Astrocyte (in vitro differentiated cells and primary cell): Measurements from ENCODE around the gene TRH. TPM values are rescaled to one million over a fixed set of nuclear protein-coding genes. Genes with fewer than 3 reads are reported as not detected.

ENCODE experiments used
- DNase-seq: peaks from one replicate; pipeline ENCODE4 v3.0.0-alpha.2; 2010; ENCODE audit warnings: low read depth
- FAIRE-seq: peaks from 2 replicates; lab custom pipeline; 2011; peaks lifted over from hg19 to GRCh38; lab: Jason Lieb, UNC
- H2AFZ ChIP-seq: 2 replicates; pipeline ENCODE4 v1.6.0; 2012; ENCODE audit warnings: low read depth, low read length, inconsistent platforms
- H3K27ac ChIP-seq: 2 replicates; pipeline ENCODE4 v1.5.1; 2011; ENCODE audit warnings: low read depth, low read length, inconsistent platforms
- H3K27me3 ChIP-seq: 2 replicates; pipeline ENCODE4 v1.6.0; 2011; ENCODE audit warnings: low read length, inconsistent platforms; ENCODE audit not compliant: insufficient read depth
- H3K36me3 ChIP-seq: 2 replicates; pipeline ENCODE4 v1.5.1; 2011; ENCODE audit warnings: low read length, inconsistent platforms; ENCODE audit not compliant: insufficient read depth
- H3K4me1 ChIP-seq: 2 replicates; pipeline ENCODE4 v1.5.1; 2011; ENCODE audit warnings: low read length, inconsistent platforms; ENCODE audit not compliant: insufficient read depth
- H3K4me2 ChIP-seq: 2 replicates; pipeline ENCODE4 v1.6.0; 2012; ENCODE audit warnings: low read length, inconsistent platforms
- H3K4me3 ChIP-seq: 2 replicates; pipeline ENCODE4 v1.5.1; 2011; ENCODE audit warnings: low read depth, mild to moderate bottlenecking, low read length, inconsistent platforms; ENCODE audit not compliant: insufficient read depth
- H3K79me2 ChIP-seq: 2 replicates; pipeline ENCODE4 v1.6.0; 2012; ENCODE audit warnings: mild to moderate bottlenecking, low read length, inconsistent platforms; ENCODE audit not compliant: insufficient read depth
- H3K9ac ChIP-seq: 2 replicates; pipeline ENCODE4 v1.6.0; 2012; ENCODE audit warnings: mild to moderate bottlenecking, low read length, inconsistent platforms
- H3K9me3 ChIP-seq: 2 replicates; pipeline ENCODE4 v1.5.1; 2012; ENCODE audit warnings: low read depth, mild to moderate bottlenecking, low read length, inconsistent platforms; ENCODE audit not compliant: insufficient read depth
- H4K20me1 ChIP-seq: 2 replicates; pipeline ENCODE4 v1.6.0; 2012; ENCODE audit warnings: low read length, inconsistent platforms; ENCODE audit not compliant: insufficient read depth
- H3K27ac Mint-ChIP-seq: one replicate; pipeline ENCODE4 v1.8.0; 2021; ENCODE audit warnings: mild to moderate bottlenecking, mixed read lengths; ENCODE audit not compliant: unreplicated experiment
- H3K27me3 Mint-ChIP-seq: one replicate; pipeline ENCODE4 v1.8.0; 2021; ENCODE audit warnings: low read depth, mixed read lengths; ENCODE audit not compliant: unreplicated experiment
- H3K36me3 Mint-ChIP-seq: one replicate; pipeline ENCODE4 v1.8.0; 2021; ENCODE audit warnings: low read depth, mixed read lengths; ENCODE audit not compliant: unreplicated experiment
- H3K4me1 Mint-ChIP-seq: one replicate; pipeline ENCODE4 v1.8.0; 2021; ENCODE audit warnings: low read depth, mixed read lengths; ENCODE audit not compliant: unreplicated experiment
- H3K4me3 Mint-ChIP-seq: one replicate; pipeline ENCODE4 v1.8.0; 2021; ENCODE audit warnings: mild to moderate bottlenecking, moderate library complexity, mixed read lengths; ENCODE audit not compliant: unreplicated experiment
- H3K9me3 Mint-ChIP-seq: one replicate; pipeline ENCODE4 v1.8.0; 2021; ENCODE audit warnings: mild to moderate bottlenecking, mixed read lengths; ENCODE audit not compliant: unreplicated experiment
- CTCF ChIP-seq: IDR thresholded peaks from 2 replicates; pipeline ENCODE4 v1.5.1; 2011; ENCODE audit warnings: low read depth, mild to moderate bottlenecking, inconsistent platforms, low read length, moderate library complexity; ENCODE audit not compliant: insufficient read depth
- EZH2 ChIP-seq: IDR thresholded peaks from 2 replicates; pipeline ENCODE4 v1.6.1; 2012; ENCODE audit warnings: mild to moderate bottlenecking, low read length, inconsistent platforms; ENCODE audit not compliant: insufficient read depth
- total RNA-seq: library from RNA; stranded (reverse); gene quantifications from 2 replicates; pipeline ENCODE4 v1.2.1, GENCODE V29; 2021

The TRH gene
- total RNA-seq, 1 donor from 2014 or later: 0.14 TPM

GRCh38 chr3:129953621-129954020, 20.9 kb upstream of the TRH start:
- peaks cover 6% of the 10 kb centered on the region for H3K9me3 Mint-ChIP-seq
- Histone ChIP-seq H3K9ac (no peak overlapping the region), H4K20me1 (no peaks in the 10 kb centered on the region), H3K27me3 (peaks cover 14% of the 10 kb centered on the region), H3K9me3 (no peaks in the 10 kb centered on the region), H3K4me2 (no peak overlapping the region), H3K27ac (no peak overlapping the region), H3K79me2 (no peaks in the 10 kb centered on the region), H3K4me3 (no peak overlapping the region), H2AFZ (no peak overlapping the region), H3K36me3 (no peaks in the 10 kb centered on the region), H3K4me1 (no peaks in the 10 kb centered on the region)
- DNase-seq (no peak), FAIRE-seq (no peak)
- no peak overlapping the region for H3K27ac Mint-ChIP-seq
- H3K36me3 Mint-ChIP-seq: peaks cover 3% of the 10 kb centered on the region
- H3K4me3 Mint-ChIP-seq: no peak overlapping the region
- no peak for TF ChIP-seq CTCF
- no peak for TF ChIP-seq EZH2
- H3K4me1 Mint-ChIP-seq: no peaks in the 10 kb centered on the region
- H3K27me3 Mint-ChIP-seq: peaks cover 40% of the 10 kb centered on the region

DNA sequence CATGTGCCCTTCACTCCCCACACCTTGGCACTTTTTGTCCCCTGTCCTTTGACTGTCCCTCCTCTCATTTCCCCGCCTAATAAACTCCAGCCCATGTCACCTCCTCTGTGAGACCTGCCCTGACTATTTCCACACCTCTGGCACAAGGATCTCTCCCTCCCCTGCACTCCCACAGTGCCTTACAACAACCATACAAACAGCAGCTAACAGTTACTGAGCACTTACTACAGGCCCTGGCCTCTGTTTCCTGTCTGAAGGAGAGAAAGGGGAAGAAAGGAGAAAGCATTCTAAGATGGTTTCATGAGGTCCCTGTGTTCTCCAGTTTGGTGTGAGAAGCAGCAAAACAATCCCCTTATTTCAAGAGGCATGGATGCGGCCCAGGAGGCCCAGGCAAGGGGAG, 20.0 kb upstream of the TRH start:
- Histone ChIP-seq H3K4me2 (no peak overlapping the region), H3K9me3 (no peaks in the 10 kb centered on the region), H4K20me1 (no peaks in the 10 kb centered on the region), H3K36me3 (no peaks in the 10 kb centered on the region), H3K79me2 (no peaks in the 10 kb centered on the region), H3K4me3 (no peak overlapping the region), H3K27me3 (peaks cover 14% of the 10 kb centered on the region), H3K4me1 (no peaks in the 10 kb centered on the region), H3K9ac (no peak overlapping the region), H3K27ac (no peak overlapping the region), H2AFZ (no peak overlapping the region)
- DNase-seq (no peak), FAIRE-seq (no peak)
- no peak overlapping the region for H3K27ac Mint-ChIP-seq
- TF ChIP-seq EZH2 (no peak), CTCF (no peak)
- peaks cover 6% of the 10 kb centered on the region for H3K9me3 Mint-ChIP-seq
- no peaks in the 10 kb centered on the region for H3K4me1 Mint-ChIP-seq
- peaks cover 36% of the 10 kb centered on the region for H3K27me3 Mint-ChIP-seq
- H3K36me3 Mint-ChIP-seq: peaks cover 4% of the 10 kb centered on the region
- H3K4me3 Mint-ChIP-seq: no peak overlapping the region

- DNase-seq (no peak), FAIRE-seq (no peak)
- Histone ChIP-seq H3K27me3 (peaks cover 21% of the 10 kb centered on the region), H3K4me2 (no peak overlapping the region), H3K36me3 (no peaks in the 10 kb centered on the region), H3K9ac (no peak overlapping the region), H3K27ac (no peak overlapping the region), H4K20me1 (no peaks in the 10 kb centered on the region), H3K9me3 (no peaks in the 10 kb centered on the region), H3K79me2 (no peaks in the 10 kb centered on the region), H3K4me3 (no peak overlapping the region), H2AFZ (no peak overlapping the region), H3K4me1 (no peaks in the 10 kb centered on the region)
- H3K27me3 Mint-ChIP-seq: peaks cover 46% of the 10 kb centered on the region
- TF ChIP-seq EZH2: no peak
- no peak for TF ChIP-seq CTCF
- H3K9me3 Mint-ChIP-seq: peaks cover 6% of the 10 kb centered on the region
- H3K4me3 Mint-ChIP-seq: no peak overlapping the region
- H3K4me1 Mint-ChIP-seq: no peaks in the 10 kb centered on the region
- H3K27ac Mint-ChIP-seq: no peak overlapping the region
- peaks cover 4% of the 10 kb centered on the region for H3K36me3 Mint-ChIP-seq
Observed at GRCh38 chr3:129956936-129957335, 17.6 kb upstream of the TRH start.
